IMR-90 (cell line): Measurements from ENCODE around the gene PMS1. TPM values are rescaled to one million over a fixed set of nuclear protein-coding genes. Genes with fewer than 3 reads are reported as not detected.

Experiments used
- ATAC-seq: fragments of 200-7000 bp; cut with Tn5 transposase; 2 replicates; pipeline ENCODE4 v1.9.1; 2020; ENCODE audit warnings: low read depth, mild to moderate bottlenecking, moderate library complexity
- BruUV-seq: library from RNA; stranded (reverse); fragments of 400-500 nt; replicated peaks from 2 replicates; lab custom pipeline; 2021; lab: Mats Ljungman, UMichigan
- CTCF ChIA-PET: fragments of 300-600 bp; formaldehyde crosslinking; extraction: SDS; loops from one replicate; lab custom pipeline; 2021; ENCODE audit warnings: antibody characterized with exemption; lab: Yijun Ruan, JAX
- POLR2A ChIA-PET: fragments of 300-600 bp; sonication (Branson Sonifier 250); formaldehyde crosslinking; loops from one replicate; lab custom pipeline; 2022; ENCODE audit warnings: antibody characterized with exemption; ENCODE audit not compliant: unreplicated experiment; lab: Charles Lee
- DNase-seq: peaks from one replicate; pipeline ENCODE4 v3.0.0; 2013
- H2AFZ ChIP-seq: replicated peaks from 2 replicates; pipeline ENCODE3; 2013; ENCODE audit warnings: low read length, mild to moderate bottlenecking; ENCODE audit not compliant: poor library complexity
- H2AK5ac ChIP-seq: 2 replicates; pipeline ENCODE4 v1.6.1; 2013; ENCODE audit warnings: low read depth, low read length, inconsistent platforms
- H2AK9ac ChIP-seq: replicated peaks from 2 replicates; pipeline ENCODE3; 2013; ENCODE audit warnings: mild to moderate bottlenecking, low read depth, low read length, moderate library complexity; ENCODE audit not compliant: poor library complexity
- H2BK120ac ChIP-seq: 2 replicates; pipeline ENCODE4 v1.6.1; 2013; ENCODE audit warnings: low read depth, low read length, inconsistent platforms
- H2BK15ac ChIP-seq: 3 replicates; pipeline ENCODE4 v1.6.1; 2013; ENCODE audit warnings: low read depth, low read length, inconsistent platforms
- H2BK20ac ChIP-seq: 2 replicates; pipeline ENCODE4 v1.6.1; 2013; ENCODE audit warnings: low read depth, mild to moderate bottlenecking, inconsistent platforms, low read length, moderate library complexity
- H2BK5ac ChIP-seq: 2 replicates; pipeline ENCODE4 v1.6.1; 2013; ENCODE audit warnings: mild to moderate bottlenecking, low read depth, low read length, inconsistent platforms; ENCODE audit not compliant: poor library complexity, severe bottlenecking
- H3K14ac ChIP-seq: replicated peaks from 2 replicates; pipeline ENCODE4 v1.6.1; 2013; ENCODE audit warnings: low read depth, low read length, inconsistent platforms
- H3K18ac ChIP-seq: 2 replicates; pipeline ENCODE4 v1.6.1; 2013; ENCODE audit warnings: low read depth, low read length, control low read depth
- H3K23ac ChIP-seq: 2 replicates; pipeline ENCODE4 v1.6.1; 2013; ENCODE audit warnings: low read depth, low read length, inconsistent platforms
- H3K27ac ChIP-seq: 2 replicates; pipeline ENCODE4 v1.5.1; 2013; ENCODE audit warnings: mild to moderate bottlenecking, control low read depth, low read length; ENCODE audit not compliant: insufficient read depth
- H3K27me3 ChIP-seq: 2 replicates; pipeline ENCODE4 v1.6.1; 2013; ENCODE audit warnings: low read length; ENCODE audit not compliant: control insufficient read depth, insufficient read depth
- H3K36me3 ChIP-seq: 2 replicates; pipeline ENCODE4 v1.6.1; 2013; ENCODE audit warnings: low read length, mixed read lengths; ENCODE audit not compliant: control insufficient read depth, insufficient read depth
- H3K4ac ChIP-seq: 2 replicates; pipeline ENCODE4 v1.6.1; 2013; ENCODE audit warnings: low read depth, low read length, inconsistent platforms
- H3K4me1 ChIP-seq: 2 replicates; pipeline ENCODE4 v1.6.1; 2013; ENCODE audit warnings: low read length, mixed read lengths; ENCODE audit not compliant: control insufficient read depth, insufficient read depth
- H3K4me2 ChIP-seq: 2 replicates; pipeline ENCODE4 v1.6.1; 2013; ENCODE audit warnings: low read depth, mild to moderate bottlenecking, control low read depth, low read length, moderate library complexity
- H3K4me3 ChIP-seq: 2 replicates; pipeline ENCODE4 v1.5.1; 2013; ENCODE audit warnings: low read depth, mild to moderate bottlenecking, control low read depth, low read length, moderate library complexity; ENCODE audit not compliant: insufficient read depth
- H3K56ac ChIP-seq: 2 replicates; pipeline ENCODE4 v1.6.1; 2013; ENCODE audit warnings: low read length, inconsistent platforms; ENCODE audit not compliant: insufficient read depth; ENCODE audit errors: extremely low read depth
- H3K79me1 ChIP-seq, 2 experiments: 2 replicates each; pipeline ENCODE4 v1.6.1; 2013; ENCODE audit warnings: low read length in 2 of 2, inconsistent platforms in 1 of 2, low read depth in 1 of 2
- H3K9ac ChIP-seq: 2 replicates; pipeline ENCODE4 v1.6.1; 2013; ENCODE audit warnings: low read depth, low read length, control low read depth
- H3K9me1 ChIP-seq: 2 replicates; pipeline ENCODE4 v1.6.1; 2013; ENCODE audit warnings: low read length, inconsistent platforms; ENCODE audit not compliant: insufficient read depth
- H3K9me3 ChIP-seq: 2 replicates; pipeline ENCODE4 v1.6.1; 2013; ENCODE audit warnings: low read length; ENCODE audit not compliant: control insufficient read depth, insufficient read depth
- H4K20me1 ChIP-seq: 2 replicates; pipeline ENCODE4 v1.6.1; 2013; ENCODE audit warnings: low read length, inconsistent platforms; ENCODE audit not compliant: insufficient read depth
- H4K5ac ChIP-seq: 2 replicates; pipeline ENCODE4 v1.6.1; 2013; ENCODE audit warnings: mild to moderate bottlenecking, low read depth, low read length, control low read depth
- H4K8ac ChIP-seq, 2 experiments: 2 replicates each; pipeline ENCODE4 v1.6.1; 2013; ENCODE audit warnings: low read depth in 2 of 2, low read length in 2 of 2, control low read depth in 1 of 2, inconsistent platforms in 1 of 2
- H4K91ac ChIP-seq: 2 replicates; pipeline ENCODE4 v1.6.1; 2013; ENCODE audit warnings: low read depth, low read length, inconsistent platforms; ENCODE audit not compliant: insufficient read depth
- FOS ChIP-seq: fragments of 150-350 bp; IDR thresholded peaks from 2 replicates; pipeline ENCODE4 v1.6.1; 2016; ENCODE audit warnings: low read depth, low read length
- RAD21 ChIP-seq: IDR thresholded peaks from 2 replicates; pipeline ENCODE4 v1.6.1; 2012; ENCODE audit warnings: low read length, improper control_type of control experiment
- RFX5 ChIP-seq: IDR thresholded peaks from 2 replicates; pipeline ENCODE4 v1.8.0; 2012; ENCODE audit warnings: low read depth, mild to moderate bottlenecking, low read length, moderate library complexity
- USF2 ChIP-seq: fragments of 150-350 bp; IDR thresholded peaks from 2 replicates; pipeline ENCODE4 v1.6.1; 2017; ENCODE audit warnings: mild to moderate bottlenecking, antibody characterized with exemption, low read length, low read depth
- dilution Hi-C: fragments of 300-500 bp; cut with HindIII; formaldehyde crosslinking; loops from one replicate; pipeline ENCODE4 v1.14.3; 2018; ENCODE audit warnings: low sequenced_read_pairs; ENCODE audit not compliant: unreplicated experiment
- in situ Hi-C: fragments of 300-500 bp; cut with MboI; formaldehyde crosslinking; loops from 3 replicates; pipeline ENCODE4 v1.14.3; 2019; ENCODE audit warnings: low sequenced_read_pairs, inconsistent platforms, mixed read lengths
- intact Hi-C: fragments of 100-400 bp; cut with micrococcal nuclease; formaldehyde crosslinking; loops from 2 replicates; pipeline ENCODE4 v1.10.0; 2022
- polyA plus RNA-seq, 3 experiments: library from polyadenylated mRNA; depleted of rRNA; stranded (reverse); fragments of >200 nt; gene quantifications; 2 replicates each; pipeline ENCODE4 v1.2.3, GENCODE V29; 2012; ENCODE audit warnings: low replicate concordance in 1 of 3
- total RNA-seq: library from RNA; depleted of rRNA; stranded (reverse); fragments of >200 nt; gene quantifications from 2 replicates; pipeline ENCODE4 v1.2.3, GENCODE V29; 2012
- TF ChIP-seq, protein P1 (sequence below): fragments of 150-350 bp; IDR thresholded peaks from 2 replicates; pipeline ENCODE4 v1.6.1; 2016; ENCODE audit warnings: low read depth, mild to moderate bottlenecking, low read length, moderate library complexity, borderline replicate concordance

PMS1 gene
- total and polyA plus RNA-seq, 2 of the 4 experiments (the other 2 are of a cell fraction), result 8.1 to 10.6 TPM

- Histone ChIP-seq H3K56ac (no peak overlapping the region), H3K4me2 (no peak overlapping the region), H3K27me3 (no peaks in the 10 kb centered on the region), H2BK20ac (no peak overlapping the region), H4K8ac (no peak overlapping the region), H3K4ac (no peak overlapping the region), H3K9me3 (no peaks in the 10 kb centered on the region), H3K9me1 (no peaks in the 10 kb centered on the region), H2AFZ (no peak overlapping the region), H3K14ac (no peak overlapping the region), H3K27ac (no peak overlapping the region), H3K4me3 (no peak overlapping the region), H3K18ac (no peak overlapping the region), H3K9ac (no peak overlapping the region), H2AK9ac (no peak overlapping the region), H2AK5ac (no peak overlapping the region), H3K23ac (no peak overlapping the region), H2BK120ac (no peak overlapping the region), H4K20me1 (no peaks in the 10 kb centered on the region), H2BK15ac (no peak overlapping the region), H4K91ac (no peak overlapping the region), H4K5ac (no peak overlapping the region), H2BK5ac (no peak overlapping the region), H3K79me1 (no peaks in the 10 kb centered on the region), H3K4me1 (peaks cover 4% of the 10 kb centered on the region; the same call in 1 of the 2 replicates), H3K36me3 (no peaks in the 10 kb centered on the region)
- intact Hi-C loops, result no loop called here
- dilution Hi-C loops, result no loop called here
- BruUV-seq, result no TSS peak
- ChIA-PET POLR2A (no interaction called here), CTCF (no interaction called here)
- DNase-seq (no peak), ATAC-seq (no peak)
- in situ Hi-C loops, result no loop called here
- TF ChIP-seq USF2 (no peak), RFX5 (no peak), RAD21 (no peak), FOS (no peak)
- TF ChIP-seq, protein P1, sequence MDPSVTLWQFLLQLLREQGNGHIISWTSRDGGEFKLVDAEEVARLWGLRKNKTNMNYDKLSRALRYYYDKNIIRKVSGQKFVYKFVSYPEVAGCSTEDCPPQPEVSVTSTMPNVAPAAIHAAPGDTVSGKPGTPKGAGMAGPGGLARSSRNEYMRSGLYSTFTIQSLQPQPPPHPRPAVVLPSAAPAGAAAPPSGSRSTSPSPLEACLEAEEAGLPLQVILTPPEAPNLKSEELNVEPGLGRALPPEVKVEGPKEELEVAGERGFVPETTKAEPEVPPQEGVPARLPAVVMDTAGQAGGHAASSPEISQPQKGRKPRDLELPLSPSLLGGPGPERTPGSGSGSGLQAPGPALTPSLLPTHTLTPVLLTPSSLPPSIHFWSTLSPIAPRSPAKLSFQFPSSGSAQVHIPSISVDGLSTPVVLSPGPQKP, result no peak
These were observed 117.4 kb downstream of the PMS1 start for GRCh38 chr2:189901664-189902063.
